Neural cell (in vitro differentiated cells): ENCODE data around the gene MICAL2. TPM values are rescaled to one million over a fixed set of nuclear protein-coding genes. Genes with fewer than 3 reads are reported as not detected.

ENCODE experiments used
- H2AFZ ChIP-seq: fragments of 200-600, 300-800 bp; sonication (generic), shearing (Covaris generic); 2 replicates; pipeline ENCODE4 v1.6.0; 2014; ENCODE audit warnings: low read depth, mild to moderate bottlenecking, antibody characterized with exemption, low read length, moderate library complexity
- H3F3A ChIP-seq: fragments of 200-600 bp; shearing (Covaris generic); 2 replicates; pipeline ENCODE4 v1.6.1; 2016; ENCODE audit warnings: mild to moderate bottlenecking, moderate library complexity, mixed read lengths, antibody characterized with exemption, low read length; ENCODE audit not compliant: insufficient read depth, poor library complexity, severe bottlenecking
- H3K27ac ChIP-seq: fragments of 200-600, 300-800 bp; sonication (generic), shearing (Covaris generic); 2 replicates; pipeline ENCODE4 v1.5.1; 2014; ENCODE audit warnings: mild to moderate bottlenecking, low read length, moderate library complexity
- H3K27me3 ChIP-seq: fragments of 300-800, 200-600 bp; sonication (generic), shearing (Covaris generic); 2 replicates; pipeline ENCODE4 v1.6.0; 2014; ENCODE audit warnings: mild to moderate bottlenecking, low read depth, low read length, moderate library complexity; ENCODE audit not compliant: insufficient read depth
- H3K36me3 ChIP-seq: fragments of 300-800, 200-600 bp; sonication (generic), shearing (Covaris generic); 2 replicates; pipeline ENCODE4 v1.5.1; 2014; ENCODE audit warnings: mild to moderate bottlenecking, antibody characterized with exemption, low read length, moderate library complexity; ENCODE audit not compliant: insufficient read depth
- H3K4me2 ChIP-seq: fragments of 300-800, 200-600 bp; sonication (generic), shearing (Covaris generic); 2 replicates; pipeline ENCODE4 v1.6.0; 2014; ENCODE audit warnings: mild to moderate bottlenecking, low read length
- H3K4me3 ChIP-seq: fragments of 300-800, 200-600 bp; sonication (generic), shearing (Covaris generic); 2 replicates; pipeline ENCODE4 v1.5.1; 2014; ENCODE audit warnings: mild to moderate bottlenecking, low read length, moderate library complexity
- H3K79me2 ChIP-seq: fragments of 200-600 bp; shearing (Covaris generic); replicated peaks from 2 replicates; pipeline ENCODE4 v1.6.0; 2014; ENCODE audit warnings: mild to moderate bottlenecking, low read length, moderate library complexity; ENCODE audit not compliant: insufficient read depth
- H3K9ac ChIP-seq: fragments of 300-800, 200-600 bp; sonication (generic), shearing (Covaris generic); 2 replicates; pipeline ENCODE4 v1.6.1; 2016; ENCODE audit warnings: mild to moderate bottlenecking, low read length, mixed read lengths
- H3K9me2 ChIP-seq: fragments of 200-600 bp; shearing (Covaris generic); 2 replicates; pipeline ENCODE4 v1.6.1; 2016; ENCODE audit warnings: mild to moderate bottlenecking, low read length, mixed read lengths; ENCODE audit not compliant: insufficient read depth
- H3K9me3 ChIP-seq: fragments of 200-600, 300-800 bp; sonication (generic), shearing (Covaris generic); 2 replicates; pipeline ENCODE4 v1.6.1; 2016; ENCODE audit warnings: mild to moderate bottlenecking, mixed run types, low read length, moderate library complexity, mixed read lengths
- H4K20me1 ChIP-seq: fragments of 200-600 bp; shearing (Covaris generic); 2 replicates; pipeline ENCODE4 v1.6.1; 2016; ENCODE audit warnings: mild to moderate bottlenecking, mixed run types; ENCODE audit not compliant: insufficient read depth
- EP300 ChIP-seq: fragments of 450-650 bp; conservative IDR thresholded peaks from 2 replicates; pipeline ENCODE4 v1.6.1; 2014; ENCODE audit warnings: antibody characterized with exemption, mild to moderate bottlenecking, moderate library complexity; ENCODE audit not compliant: poor library complexity, severe bottlenecking
- EZH2 ChIP-seq: fragments of 200-600, 300-800 bp; shearing (Covaris generic), sonication (generic); IDR thresholded peaks from 2 replicates; pipeline ENCODE4 v1.6.1; 2014; ENCODE audit warnings: antibody characterized with exemption, low read length, borderline replicate concordance, mild to moderate bottlenecking; ENCODE audit not compliant: insufficient read depth, poor library complexity, severe bottlenecking
- RAD21 ChIP-seq: fragments of 450-650 bp; conservative IDR thresholded peaks from 2 replicates; pipeline ENCODE4 v1.6.1; 2014; ENCODE audit warnings: antibody characterized with exemption, mild to moderate bottlenecking, moderate library complexity
- REST ChIP-seq: IDR thresholded peaks from 2 replicates; pipeline ENCODE4 v1.6.1; 2012; ENCODE audit warnings: borderline replicate concordance
- SMC3 ChIP-seq: fragments of 450-650 bp; conservative IDR thresholded peaks from 2 replicates; pipeline ENCODE4 v1.6.1; 2014; ENCODE audit warnings: antibody characterized with exemption, mild to moderate bottlenecking, moderate library complexity; ENCODE audit not compliant: poor library complexity
- TAF1 ChIP-seq: IDR thresholded peaks from 2 replicates; pipeline ENCODE4 v1.6.1; 2012; ENCODE audit warnings: low read depth
- polyA plus RNA-seq: library from polyadenylated mRNA; depleted of rRNA; stranded (reverse); fragments of >200 nt; gene quantifications from 2 replicates; pipeline ENCODE4 v1.2.3, GENCODE V29; 2014
- TF ChIP-seq, protein P1 (sequence below): fragments of 450-650 bp; IDR thresholded peaks from 2 replicates; pipeline ENCODE4 v1.5.1; 2014; ENCODE audit warnings: antibody characterized with exemption, mild to moderate bottlenecking, moderate library complexity; ENCODE audit not compliant: poor library complexity, severe bottlenecking

Gene MICAL2
- polyA plus RNA-seq, 1 donor from 2014 or later: 2.2 TPM

DNA sequence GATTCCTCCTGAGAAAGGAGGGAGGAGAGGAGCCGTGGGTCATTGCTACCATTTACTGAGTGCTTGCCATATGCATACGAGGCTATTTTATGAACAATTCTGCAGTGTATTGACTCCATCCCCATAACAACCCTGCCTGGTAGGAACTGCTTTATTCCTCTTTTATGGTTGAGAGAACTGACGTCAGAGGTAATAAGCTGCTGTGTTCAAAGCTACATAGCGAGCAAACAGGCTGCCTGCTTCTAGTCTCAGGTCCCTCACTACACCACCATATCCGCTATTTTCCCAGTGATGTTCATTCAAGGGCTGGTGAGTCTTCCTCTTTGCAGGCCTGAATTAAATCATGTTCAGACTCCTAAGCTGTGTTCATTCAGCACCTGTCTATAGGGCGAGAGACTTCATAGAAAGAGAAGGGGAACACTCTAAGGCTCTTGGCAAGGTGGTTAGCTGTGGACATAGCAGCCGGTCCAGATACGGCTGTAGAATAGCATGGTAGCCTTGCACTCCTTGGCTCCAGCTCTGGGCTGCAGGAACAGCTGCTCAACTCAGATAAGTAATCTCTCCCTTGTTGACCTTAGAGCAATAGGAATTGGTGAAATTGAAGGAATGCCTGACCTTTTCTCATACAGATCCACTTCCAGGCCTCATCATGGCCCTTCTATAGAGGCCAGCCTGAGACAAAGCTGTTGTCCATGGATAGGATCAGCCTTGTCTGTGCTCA is 82.6 kb downstream of the MICAL2 start:
- Histone ChIP-seq H3K79me2 (no peaks in the 10 kb centered on the region), H3K27ac (peak overlapping the region; percentile 36), H2AFZ (no peak overlapping the region), H3K9ac (no peak overlapping the region), H3K36me3 (no peaks in the 10 kb centered on the region), H3K4me3 (no peak overlapping the region), H4K20me1 (no peaks in the 10 kb centered on the region), H3K4me2 (no peak overlapping the region), H3F3A (no peaks in the 10 kb centered on the region), H3K9me2 (no peaks in the 10 kb centered on the region), H3K9me3 (no peaks in the 10 kb centered on the region), H3K27me3 (no peaks in the 10 kb centered on the region)
- TF ChIP-seq TAF1 (no peak), SMC3 (no peak), EP300 (no peak), REST (no peak), RAD21 (no peak)
- TF ChIP-seq, protein P1, sequence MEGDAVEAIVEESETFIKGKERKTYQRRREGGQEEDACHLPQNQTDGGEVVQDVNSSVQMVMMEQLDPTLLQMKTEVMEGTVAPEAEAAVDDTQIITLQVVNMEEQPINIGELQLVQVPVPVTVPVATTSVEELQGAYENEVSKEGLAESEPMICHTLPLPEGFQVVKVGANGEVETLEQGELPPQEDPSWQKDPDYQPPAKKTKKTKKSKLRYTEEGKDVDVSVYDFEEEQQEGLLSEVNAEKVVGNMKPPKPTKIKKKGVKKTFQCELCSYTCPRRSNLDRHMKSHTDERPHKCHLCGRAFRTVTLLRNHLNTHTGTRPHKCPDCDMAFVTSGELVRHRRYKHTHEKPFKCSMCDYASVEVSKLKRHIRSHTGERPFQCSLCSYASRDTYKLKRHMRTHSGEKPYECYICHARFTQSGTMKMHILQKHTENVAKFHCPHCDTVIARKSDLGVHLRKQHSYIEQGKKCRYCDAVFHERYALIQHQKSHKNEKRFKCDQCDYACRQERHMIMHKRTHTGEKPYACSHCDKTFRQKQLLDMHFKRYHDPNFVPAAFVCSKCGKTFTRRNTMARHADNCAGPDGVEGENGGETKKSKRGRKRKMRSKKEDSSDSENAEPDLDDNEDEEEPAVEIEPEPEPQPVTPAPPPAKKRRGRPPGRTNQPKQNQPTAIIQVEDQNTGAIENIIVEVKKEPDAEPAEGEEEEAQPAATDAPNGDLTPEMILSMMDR: no peak

GRCh38 chr11:12193515-12194336 is 83.3 kb downstream of the MICAL2 start:
- Histone ChIP-seq H3F3A (no peaks in the 10 kb centered on the region), H3K9me3 (no peaks in the 10 kb centered on the region), H3K79me2 (no peaks in the 10 kb centered on the region), H2AFZ (no peak overlapping the region), H3K27me3 (no peaks in the 10 kb centered on the region), H3K27ac (peak overlapping the region; percentile 36), H4K20me1 (no peaks in the 10 kb centered on the region), H3K4me2 (no peak overlapping the region), H3K9ac (no peak overlapping the region), H3K9me2 (no peaks in the 10 kb centered on the region), H3K36me3 (no peaks in the 10 kb centered on the region), H3K4me3 (no peak overlapping the region)
- no peak for TF ChIP-seq EZH2
- no peak for TF ChIP-seq SMC3
- TF ChIP-seq, protein P1: no peak
